Natural killer cell (primary cell): ENCODE measurements around the gene ANKRD53. TPM values are rescaled to one million over a fixed set of nuclear protein-coding genes. Genes with fewer than 3 reads are reported as not detected.
A peak's percentile ranks its signal among the peaks of the same experiment; 100 is the strongest.
"Not testable (repeated sequence)": the region's sequence is repeated elsewhere in the genome, so short reads cannot be mapped to it uniquely, and the experiment has no call there.

ENCODE experiments used
- ATAC-seq, 3 donors: fragments of 150-1000 bp in 2 of 3; fragments of 200-7000 bp in 1 of 3; cut with Tn5 transposase; 1 replicate in 1 of 3; 2 replicates in 2 of 3; pipeline ENCODE4 v1.10.0; 2021; ENCODE audit warnings: mild to moderate bottlenecking in 2 of 3, moderate library complexity in 2 of 3
- DNase-seq, 2 donors: peaks; one replicate each; pipeline versions ENCODE4 v3.0.0 to v3.0.0-alpha.2; 2013 to 2021; ENCODE audit warnings: mixed read lengths in 1 of 2
- H3K27ac ChIP-seq: one replicate; pipeline ENCODE4 v1.5.1; 2013; ENCODE audit warnings: mild to moderate bottlenecking, low read length
- H3K27me3 ChIP-seq: one replicate; pipeline ENCODE4 v1.6.1; 2013; ENCODE audit warnings: low read length; ENCODE audit not compliant: control insufficient read depth, insufficient read depth
- H3K36me3 ChIP-seq: one replicate; pipeline ENCODE4 v1.6.1; 2013; ENCODE audit warnings: low read length; ENCODE audit not compliant: control insufficient read depth, insufficient read depth
- H3K4me1 ChIP-seq: one replicate; pipeline ENCODE4 v1.6.1; 2013; ENCODE audit warnings: low read length; ENCODE audit not compliant: control insufficient read depth, insufficient read depth
- H3K4me3 ChIP-seq: one replicate; pipeline ENCODE4 v1.5.1; 2013; ENCODE audit warnings: low read length
- H3K9me3 ChIP-seq: one replicate; pipeline ENCODE4 v1.6.1; 2013; ENCODE audit warnings: low read length; ENCODE audit not compliant: control insufficient read depth, insufficient read depth
- H3K27ac Mint-ChIP-seq, 2 donors: one replicate each; pipeline ENCODE4 v1.8.0; 2022; ENCODE audit warnings: mild to moderate bottlenecking in 2 of 2, mixed read lengths in 2 of 2, moderate library complexity in 1 of 2
- H3K27me3 Mint-ChIP-seq, 2 donors: one replicate each; pipeline ENCODE4 v1.8.0; 2022; ENCODE audit warnings: low read depth in 2 of 2, mixed read lengths in 2 of 2
- H3K36me3 Mint-ChIP-seq: one replicate; pipeline ENCODE4 v1.8.0; 2022; ENCODE audit warnings: mixed read lengths
- H3K4me1 Mint-ChIP-seq, 2 donors: one replicate each; pipeline ENCODE4 v1.8.0; 2022; ENCODE audit warnings: mixed read lengths in 2 of 2
- H3K4me3 Mint-ChIP-seq: one replicate; pipeline ENCODE4 v1.8.0; 2022; ENCODE audit warnings: mild to moderate bottlenecking, moderate library complexity, mixed read lengths
- H3K9me3 Mint-ChIP-seq, 2 donors: one replicate each; pipeline ENCODE4 v1.8.0; 2022; ENCODE audit warnings: mixed read lengths in 2 of 2
- CTCF ChIP-seq: fragments of 200-600 bp; IDR thresholded peaks from one replicate; pipeline ENCODE4 v1.8.0; 2022; ENCODE audit warnings: antibody characterized with exemption
- WGBS: methylation state at CpG from one replicate; pipeline ENCODE4 v1.1.7; 2013; ENCODE audit warnings: missing lambda C conversion rate; ENCODE audit not compliant: insufficient coverage; 5-methylcytosine and 5-hydroxymethylcytosine counted together
- intact Hi-C: fragments of 100-400 bp; cut with micrococcal nuclease; formaldehyde crosslinking; loops from one replicate; pipeline ENCODE4 v1.14.2; 2022
- total RNA-seq, 4 donors: library from RNA; stranded (reverse); fragments of 120-200 nt in 1 of 4; gene quantifications; one replicate each; pipeline versions ENCODE4 v1.2.3 to v1.2.4, GENCODE V29; 2013 to 2022

ANKRD53 gene
- total RNA-seq, 3 donors from 2014 or later (not counting 1 experiment from before 2014, with no cell fraction given), result 2.2 to 3.1 (median 2.5) TPM

DNA sequence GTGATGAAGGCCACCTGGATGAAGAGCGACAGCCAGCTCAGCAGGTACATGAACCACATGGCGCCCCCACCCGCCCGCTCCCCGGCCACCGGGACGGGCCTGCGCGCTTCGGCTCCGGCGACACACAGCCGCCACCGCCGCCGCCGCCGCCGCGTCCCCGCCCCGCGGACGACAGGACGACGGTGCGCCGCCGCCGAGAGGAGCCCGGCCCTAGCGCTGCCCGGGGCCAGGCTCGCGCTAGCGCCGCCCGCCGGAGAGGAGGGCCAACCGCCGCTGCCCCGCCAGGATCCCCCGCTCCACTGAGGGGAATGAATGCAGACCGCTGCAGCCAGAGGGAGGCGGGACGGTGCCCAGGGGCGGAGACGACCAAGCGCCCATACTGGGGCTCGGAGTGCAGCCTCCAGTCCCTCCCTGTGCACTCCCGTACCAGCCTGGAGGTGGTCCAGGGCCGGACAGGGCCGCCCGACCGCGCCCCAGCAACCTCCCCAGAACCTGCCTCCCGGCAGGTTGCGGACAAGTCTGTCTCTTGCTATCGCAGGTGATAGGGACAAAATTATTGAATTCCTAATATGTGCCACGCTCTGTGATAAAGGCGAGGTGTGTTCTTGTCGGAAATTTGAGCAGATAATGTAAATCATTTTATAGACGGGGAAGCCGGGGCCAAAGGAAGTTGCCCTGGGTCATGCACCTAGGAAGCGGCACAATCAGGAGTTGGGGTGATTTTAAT is 16.4 kb downstream of the ANKRD53 start, which contains the start of gene TEX261:
TEX261 (minus strand) TSS at position 175 of the 727 bp plus-strand sequence; CDS start at position 59, 116 bp downstream.
- Histone ChIP-seq H3K27ac (peak within 1 kb of the TSS; percentile 71), H3K4me3 (peak within 1 kb of the TSS; percentile 90), H3K36me3 (peaks cover 15% of the 10 kb centered on the region), H3K27me3 (no peaks in the 10 kb centered on the region), H3K9me3 (no peaks in the 10 kb centered on the region), H3K4me1 (peaks cover 27% of the 10 kb centered on the region)
- DNase-seq (peak; percentile 90 to 92), ATAC-seq (peak; percentile 96 to 99 (median 98))
- intact Hi-C loops, result loop anchor here (1.0 to 2.0 kb wide), 3 partner anchors 10 to 30 kb away; no protein-coding TSS in a partner anchor
- Mint-ChIP-seq H3K36me3 (no peaks in the 10 kb centered on the region), H3K27ac (peak within 1 kb of the TSS; percentile 86 to 92), H3K27me3 (no peaks in the 10 kb centered on the region), H3K4me1 (peaks cover 33 to 35% of the 10 kb centered on the region in 2 donors), H3K9me3 (no peaks in the 10 kb centered on the region), H3K4me3 (peak within 1 kb of the TSS; percentile 91)
- TF ChIP-seq CTCF, result peak; percentile 54
- under 1% methylated on average over 65 of the region's 65 CpGs for WGBS

DNA sequence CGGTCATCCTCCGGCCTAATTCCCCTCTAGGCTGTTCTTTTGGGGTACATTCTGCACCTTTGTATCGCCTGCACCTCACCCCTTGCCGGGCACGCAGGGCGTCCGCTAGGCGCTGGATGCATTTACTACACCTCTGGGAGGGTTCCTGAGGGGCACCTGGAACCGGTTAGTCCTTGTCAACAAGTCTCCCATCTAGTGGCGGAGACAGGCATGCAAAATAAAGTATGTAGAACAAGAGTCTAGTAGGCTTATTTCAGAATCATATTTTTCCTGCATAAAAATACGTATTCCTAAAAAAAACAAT is 16.9 kb downstream of the ANKRD53 start:
- Mint-ChIP-seq H3K9me3 (no peaks in the 10 kb centered on the region), H3K27me3 (no peaks in the 10 kb centered on the region), H3K27ac (peak overlapping the region; percentile 68 to 73), H3K4me3 (peak overlapping the region; percentile 90), H3K4me1 (peaks cover 34 to 35% of the 10 kb centered on the region in 2 donors), H3K36me3 (no peaks in the 10 kb centered on the region)
- 0% methylated on average over 10 of the region's 11 CpGs for WGBS
- peak; percentile 24 to 82 for DNase-seq
- intact Hi-C loops, result loop anchor here (1.0 to 2.0 kb wide), 3 partner anchors 10 to 30 kb away; no protein-coding TSS in a partner anchor
- H3K27ac ChIP-seq, result peak overlapping the region; percentile 56
- H3K4me1 ChIP-seq, result peaks cover 27% of the 10 kb centered on the region
- no peaks in the 10 kb centered on the region for H3K27me3 ChIP-seq
- TF ChIP-seq CTCF, result no peak
- peaks cover 11% of the 10 kb centered on the region for H3K36me3 ChIP-seq
- H3K9me3 ChIP-seq, result no peaks in the 10 kb centered on the region
- ATAC-seq, result peak; percentile 19 to 45 (median 22)
- peak overlapping the region; percentile 90 for H3K4me3 ChIP-seq

- H3K27me3 Mint-ChIP-seq, H3K9me3 Mint-ChIP-seq, H3K36me3 ChIP-seq, H3K27ac Mint-ChIP-seq, H3K27ac ChIP-seq, intact Hi-C loops, H3K27me3 ChIP-seq, H3K4me3 ChIP-seq, H3K36me3 Mint-ChIP-seq, H3K9me3 ChIP-seq, ATAC-seq, H3K4me3 Mint-ChIP-seq, DNase-seq: not testable (repeated sequence)
- H3K4me1 Mint-ChIP-seq, result peaks cover 20 to 24% of the 10 kb centered on the region in 2 donors
- peaks cover 20% of the 10 kb centered on the region for H3K4me1 ChIP-seq
- 100% methylated on average over 4 of the region's 4 CpGs for WGBS
Measured at GRCh38 chr2:70998885-70999284, 20.5 kb downstream of the ANKRD53 start.

- ATAC-seq, result no peak
- DNase-seq, result no peak
- peaks cover 16 to 20% of the 10 kb centered on the region in 2 donors for H3K4me1 Mint-ChIP-seq
- H3K9me3 ChIP-seq, result no peaks in the 10 kb centered on the region
- no peaks in the 10 kb centered on the region for H3K36me3 ChIP-seq
- H3K9me3 Mint-ChIP-seq, result no peaks in the 10 kb centered on the region
- H3K27me3 ChIP-seq, result no peaks in the 10 kb centered on the region
- TF ChIP-seq CTCF, result no peak
- H3K27ac ChIP-seq, result no peak overlapping the region
- no peak overlapping the region for H3K4me3 ChIP-seq
- no peaks in the 10 kb centered on the region for H3K36me3 Mint-ChIP-seq
- no peaks in the 10 kb centered on the region for H3K27me3 Mint-ChIP-seq
- intact Hi-C loops, result no loop called here
- peaks cover 15% of the 10 kb centered on the region for H3K4me1 ChIP-seq
- 52% methylated on average over 2 of the region's 2 CpGs for WGBS
- no peak overlapping the region for H3K27ac Mint-ChIP-seq
- H3K4me3 Mint-ChIP-seq, result no peak overlapping the region
Measured at GRCh38 chr2:70999362-70999761, 20.9 kb downstream of the ANKRD53 start.

- H3K27ac ChIP-seq, H3K4me3 ChIP-seq, H3K27me3 Mint-ChIP-seq, H3K36me3 ChIP-seq, H3K27ac Mint-ChIP-seq, H3K27me3 ChIP-seq, ATAC-seq, H3K9me3 ChIP-seq, H3K36me3 Mint-ChIP-seq, intact Hi-C loops, H3K4me3 Mint-ChIP-seq, H3K9me3 Mint-ChIP-seq: not testable (repeated sequence)
- H3K4me1 Mint-ChIP-seq, result peaks cover 16 to 20% of the 10 kb centered on the region in 2 donors
- peaks cover 15% of the 10 kb centered on the region for H3K4me1 ChIP-seq
- WGBS, result 96% methylated on average over 10 of the region's 10 CpGs
- peak in 1 of 2 donors; percentile 9 for DNase-seq
Measured at GRCh38 chr2:70999931-71000330, 21.5 kb downstream of the ANKRD53 start.
